ENCODE measurements around the gene AQP11.
"Not testable (repeated sequence)": the region's sequence is repeated elsewhere in the genome, so short reads cannot be mapped to it uniquely, and the experiment has no call there.

AQP11 gene

DNA sequence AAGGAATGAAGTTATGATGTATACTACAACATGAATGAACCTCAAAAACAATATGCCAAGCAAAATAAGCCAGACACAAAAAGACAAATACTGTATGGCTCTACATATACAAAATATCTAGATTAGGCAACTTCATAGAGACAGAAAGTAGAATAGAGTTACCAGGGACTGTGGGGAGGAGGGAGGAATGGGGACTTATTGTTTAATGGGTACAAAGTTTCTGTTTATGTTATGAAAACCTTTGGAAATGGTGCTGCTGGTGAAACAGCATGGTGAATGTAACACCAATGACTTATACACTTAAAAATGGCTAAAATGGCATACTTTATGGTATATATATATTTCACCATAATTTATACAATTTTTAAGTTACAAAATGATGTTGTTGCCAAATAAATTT lies 4.1 kb downstream of the AQP11 start:
- DNase-seq (ENCODE audit: low spot score): no peak

DNA sequence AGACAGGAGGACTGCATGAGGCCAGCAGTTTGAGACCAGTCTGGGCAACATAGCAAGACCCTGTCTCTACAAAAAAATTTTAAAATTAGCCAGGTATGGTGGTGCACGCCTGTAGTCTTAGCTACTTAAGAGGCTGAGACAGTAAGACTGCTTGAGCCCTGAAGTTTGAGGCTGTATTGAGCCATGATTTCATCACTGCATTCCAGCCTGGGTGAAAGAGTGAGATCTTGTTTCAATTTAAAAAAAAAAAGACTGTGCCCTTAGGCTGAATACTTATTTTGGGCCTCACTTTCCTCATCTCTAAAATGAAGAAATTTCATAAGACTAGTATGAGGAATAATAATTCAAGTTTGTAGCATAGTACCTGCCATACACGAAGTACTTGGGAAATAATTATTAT lies 6.9 kb downstream of the AQP11 start:
- DNase-seq (ENCODE audit: low spot score): no peak

DNA sequence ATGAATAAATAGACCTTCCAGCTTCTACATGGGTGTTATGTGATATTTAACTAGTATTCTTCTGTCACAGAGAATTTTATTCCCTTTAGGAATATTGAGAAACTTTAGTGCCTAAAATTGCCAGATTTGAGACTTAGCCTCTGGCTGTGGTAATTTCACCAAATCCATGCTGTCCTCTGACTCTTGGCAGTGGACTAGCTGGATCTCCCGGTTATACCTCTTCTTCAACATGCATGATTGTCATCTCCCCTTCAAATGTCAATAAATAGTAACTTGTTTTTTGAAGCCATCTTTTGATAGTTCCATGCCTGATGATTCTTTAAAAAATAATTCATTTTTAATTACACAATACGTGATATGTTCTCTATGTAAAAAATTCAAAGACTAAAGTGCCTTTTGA lies 8.4 kb downstream of the AQP11 start:
- DNase-seq (ENCODE audit: low spot score): no peak

DNA sequence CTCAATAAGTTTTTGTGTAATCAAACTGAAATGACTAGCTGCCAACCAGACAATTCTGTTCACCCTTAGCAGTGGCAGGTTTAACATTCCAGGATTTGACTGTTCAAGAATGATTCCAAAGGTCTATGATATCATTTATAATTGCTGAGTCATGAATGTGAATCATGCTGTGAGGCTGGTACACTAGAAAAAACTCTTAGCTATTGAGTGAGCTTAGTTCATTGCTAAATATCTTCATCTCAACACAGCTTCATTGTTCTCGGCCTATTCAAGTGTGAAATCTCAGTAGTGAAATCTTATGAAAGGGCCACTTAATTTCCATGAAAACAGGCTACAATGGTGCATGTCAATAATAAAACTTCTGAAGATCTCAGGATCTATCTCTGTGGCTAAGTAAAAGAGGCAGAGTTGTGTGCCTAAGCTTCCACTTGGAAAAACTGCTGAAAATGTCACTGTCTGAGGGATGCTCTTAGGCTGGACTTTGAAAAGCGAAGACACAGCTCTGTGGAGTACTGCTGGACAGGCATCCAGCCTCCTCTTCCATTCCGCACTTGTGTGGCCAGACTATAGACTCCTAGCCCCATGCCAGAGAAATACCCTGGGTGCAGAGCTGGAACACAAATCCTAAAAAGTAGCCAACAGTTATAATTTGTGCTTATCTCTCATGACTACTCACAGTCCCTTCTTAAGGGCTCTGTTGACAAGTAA lies 12.8 kb downstream of the AQP11 start:
- DNase-seq (ENCODE audit: low spot score): peak; percentile 65

DNA sequence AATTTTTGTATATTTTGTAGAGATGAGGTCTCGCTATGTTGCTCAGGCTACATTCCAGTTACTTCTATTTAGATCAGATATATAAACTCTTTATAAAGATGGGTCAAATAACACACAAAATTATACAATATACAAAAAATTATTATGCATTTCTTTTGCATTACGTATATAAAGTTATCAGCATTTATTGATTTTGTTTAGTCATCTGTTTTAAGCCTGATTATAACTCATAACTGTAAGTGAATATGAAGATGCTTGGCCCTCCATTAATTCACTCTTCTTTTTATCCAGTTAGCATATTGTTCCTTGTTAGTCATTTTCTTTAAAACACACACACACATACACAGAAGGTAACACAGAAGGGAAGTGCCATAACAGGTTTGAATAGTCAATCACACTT lies 14.5 kb downstream of the AQP11 start:
- DNase-seq (ENCODE audit: low spot score): no peak

DNA sequence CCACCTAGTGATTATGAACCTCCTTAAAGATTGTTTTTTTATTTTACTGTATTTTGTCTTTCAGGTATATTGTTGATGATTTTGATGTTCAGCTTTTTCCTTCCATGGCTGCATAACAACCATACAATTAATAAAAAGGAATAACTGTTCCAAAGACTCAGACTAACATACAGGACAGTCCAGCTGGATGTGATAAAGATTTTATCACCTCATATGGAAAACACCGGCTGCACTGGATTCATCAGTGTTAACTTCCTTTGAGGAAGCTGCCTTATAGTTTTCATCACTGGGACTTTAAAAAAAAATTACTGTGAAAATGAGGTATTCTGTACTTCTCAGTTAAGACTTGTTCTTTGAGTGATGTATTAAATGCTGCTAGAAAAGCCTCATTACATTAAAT lies 19.5 kb downstream of the AQP11 start:
- no peak for DNase-seq (ENCODE audit: low spot score)

DNA sequence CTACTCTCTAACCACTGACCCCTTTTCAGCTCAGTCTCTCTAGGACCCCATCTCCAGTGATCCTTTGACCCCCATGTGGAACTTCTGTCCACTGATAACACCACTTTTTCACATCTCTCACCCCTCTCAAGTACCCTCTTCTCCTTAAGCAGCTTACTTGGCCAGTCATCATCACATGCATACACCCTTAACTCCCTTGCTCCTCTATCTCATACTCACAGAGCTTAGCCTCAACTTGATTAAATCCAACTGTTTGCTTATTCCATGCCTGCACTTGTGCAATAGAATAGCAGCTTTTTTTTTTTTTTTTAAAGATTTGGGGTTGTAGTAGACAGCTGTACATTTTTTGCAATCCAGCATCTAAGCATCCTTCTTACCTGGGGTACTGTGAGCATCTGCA lies 22.2 kb downstream of the AQP11 start:
- no peak for DNase-seq (ENCODE audit: low spot score)

DNA sequence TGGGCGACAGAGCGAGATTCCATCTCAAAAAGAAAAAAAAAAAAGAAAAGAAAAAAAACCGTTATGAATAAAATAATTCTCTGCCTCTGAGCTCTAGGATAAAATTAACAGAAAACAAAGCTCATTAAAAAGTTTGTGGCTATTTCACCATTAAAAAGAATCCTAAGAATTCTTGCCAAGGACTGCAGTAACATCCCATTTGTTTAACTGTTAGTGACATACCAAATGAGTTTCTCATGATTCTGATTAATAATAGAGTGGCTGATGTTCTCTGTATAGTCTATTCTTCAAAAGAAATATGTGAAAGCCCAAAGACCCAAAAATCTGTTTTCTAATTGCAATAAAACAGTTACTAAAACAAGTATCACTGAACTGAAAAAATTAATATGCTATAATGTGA lies 28.1 kb downstream of the AQP11 start:
- DNase-seq (ENCODE audit: low spot score): no peak

DNA sequence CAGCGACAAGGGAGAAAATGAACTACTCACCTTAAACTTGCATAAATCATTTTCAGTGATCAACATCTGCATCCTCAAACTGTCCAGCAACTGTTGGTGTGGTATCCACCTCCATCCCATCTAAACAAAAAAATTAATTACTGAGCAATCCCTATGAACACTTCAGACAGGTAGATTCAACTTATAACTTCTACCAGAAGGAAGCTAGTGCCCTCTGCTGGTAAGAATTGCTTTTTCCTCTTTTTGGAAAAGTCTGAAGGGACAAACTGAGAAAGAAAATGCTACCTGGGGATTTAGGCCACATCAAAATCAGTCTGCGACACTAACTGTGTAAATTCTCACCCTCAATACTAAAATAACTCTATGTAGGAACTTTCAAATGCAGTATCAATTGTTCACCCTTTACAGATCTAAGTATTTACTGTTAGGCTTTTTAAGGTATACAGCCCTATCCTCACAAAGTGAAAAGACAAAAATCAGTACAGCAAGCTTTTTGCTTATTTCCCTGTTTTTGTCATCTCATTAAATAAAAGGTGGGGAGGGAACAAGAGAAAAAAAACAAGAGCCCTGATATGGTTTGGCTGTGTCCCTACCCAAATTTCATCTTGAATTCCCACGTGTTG lies 29.9 kb downstream of the AQP11 start:
- peak; percentile 30 for DNase-seq (ENCODE audit: low spot score)

DNA sequence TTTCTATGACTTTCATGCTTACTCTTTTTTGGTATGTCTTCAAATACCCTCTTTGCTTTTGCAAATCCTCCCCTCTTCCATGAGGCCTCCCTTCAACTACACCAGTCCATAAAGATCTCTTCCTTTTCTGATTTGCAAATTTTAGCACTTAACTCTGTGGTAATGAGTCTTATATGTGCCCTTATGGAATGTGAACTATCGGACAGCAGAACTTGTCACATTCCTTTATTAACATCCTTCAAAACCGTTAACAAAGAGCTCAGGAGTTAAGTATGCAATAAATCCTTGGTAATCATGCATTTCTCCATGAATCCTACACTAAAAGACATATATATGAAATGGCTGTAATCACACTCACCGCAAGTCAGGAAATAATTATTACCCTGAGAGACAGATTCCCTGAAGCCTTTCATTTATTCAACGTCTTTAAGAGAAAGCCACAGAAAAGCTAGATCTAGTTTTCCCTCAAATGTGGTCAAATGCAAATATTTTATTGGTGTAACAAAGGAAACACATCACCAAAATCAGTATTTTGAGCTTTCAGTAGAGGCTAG lies 40.5 kb downstream of the AQP11 start:
- DNase-seq (ENCODE audit: low spot score): no peak

DNA sequence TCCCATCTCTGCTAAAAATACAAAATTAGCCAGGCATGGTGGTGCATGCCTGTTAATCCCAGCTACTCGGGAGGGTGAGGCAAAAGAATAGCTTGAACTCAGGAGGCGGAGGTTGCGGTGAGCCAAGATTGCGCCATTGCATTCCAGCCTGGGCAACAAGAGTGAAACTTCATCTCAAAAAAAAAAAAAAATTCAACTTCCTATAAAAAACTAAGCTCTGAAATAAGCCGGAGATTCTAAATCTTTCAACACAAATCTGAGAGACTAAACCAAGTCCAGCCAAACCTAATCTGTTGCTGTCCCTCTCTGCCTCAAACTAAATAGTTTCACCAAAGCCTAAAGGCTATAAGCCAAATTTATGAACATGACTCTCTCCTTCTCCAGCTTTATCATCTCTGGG lies 44.2 kb downstream of the AQP11 start:
- not testable (repeated sequence) for DNase-seq (ENCODE audit: low spot score)

DNA sequence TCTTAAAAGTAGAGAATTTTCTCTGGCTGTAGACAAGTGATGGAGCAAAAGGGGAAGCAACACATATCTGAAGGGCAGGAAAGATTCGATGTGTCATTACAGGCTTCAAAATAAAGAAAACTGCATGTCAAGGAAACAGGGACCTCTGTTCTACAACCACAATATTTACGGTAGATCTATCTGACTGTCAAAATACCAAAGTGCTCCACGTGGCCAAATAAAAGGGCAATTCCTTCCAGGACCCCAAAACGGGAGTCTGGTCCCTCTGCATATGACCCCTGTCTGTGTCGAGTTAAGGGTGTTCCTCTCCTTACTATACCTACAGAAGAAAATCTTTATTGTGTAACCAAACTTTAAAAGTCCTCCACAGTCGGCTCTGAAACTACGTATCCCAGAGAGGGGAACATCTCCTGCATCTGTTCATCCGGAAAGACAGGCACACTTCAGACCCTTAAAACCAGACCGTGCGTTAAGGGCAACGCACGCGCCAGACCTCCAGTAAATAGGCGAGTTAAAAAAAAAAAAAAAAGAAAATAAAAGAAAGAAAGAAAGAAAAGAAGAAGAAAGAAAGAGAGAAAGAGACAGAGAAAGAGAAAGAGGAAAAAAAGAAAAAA lies 47.1 kb downstream of the AQP11 start:
- DNase-seq (ENCODE audit: low spot score): no peak

DNA sequence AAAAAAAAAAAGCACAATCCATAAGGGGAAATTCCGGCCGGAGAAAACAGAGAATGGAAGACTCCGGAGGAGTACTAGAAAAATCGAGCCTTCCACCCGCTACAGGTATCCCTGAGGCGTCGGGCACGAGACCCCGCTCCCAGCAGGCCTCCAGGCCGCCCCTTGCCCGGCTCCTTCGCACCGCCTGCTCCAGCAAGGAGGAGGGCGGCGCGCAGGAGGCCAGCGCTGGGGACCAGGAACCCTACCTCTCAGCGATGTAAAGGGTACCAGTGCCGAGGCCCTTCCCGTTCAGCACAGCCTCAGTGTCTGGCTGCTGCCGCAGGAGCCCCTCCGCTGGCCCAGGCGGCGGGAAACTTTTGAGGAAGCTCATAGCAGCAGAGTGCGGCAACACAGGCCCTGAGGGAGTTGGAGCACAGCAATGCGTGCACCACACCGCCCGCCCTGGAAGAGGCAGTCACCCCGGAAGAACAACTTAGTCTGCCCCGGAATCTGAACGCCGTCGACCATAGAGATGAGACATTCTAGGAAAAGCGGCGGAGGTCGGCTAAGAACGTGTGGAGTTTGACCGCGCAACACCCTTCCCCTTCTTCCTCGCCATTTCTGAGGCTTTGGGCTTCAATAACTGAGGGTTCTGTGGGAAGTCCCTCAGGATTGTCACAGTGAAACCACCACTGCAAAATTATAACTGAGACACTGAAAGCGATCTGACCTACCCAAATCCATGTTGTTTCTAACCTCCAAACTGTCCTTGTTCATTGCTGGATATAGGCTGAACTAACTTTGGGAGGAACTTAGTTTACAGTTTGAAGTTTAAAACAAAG lies 47.8 kb downstream of the AQP11 start, which contains the start of gene CLNS1A:
Gene CLNS1A (minus strand): TSS at position 450 of the 821 bp plus-strand sequence. CDS start 80 bp downstream, at position 370.
- peak; percentile 81 for DNase-seq (ENCODE audit: low spot score)

DNA sequence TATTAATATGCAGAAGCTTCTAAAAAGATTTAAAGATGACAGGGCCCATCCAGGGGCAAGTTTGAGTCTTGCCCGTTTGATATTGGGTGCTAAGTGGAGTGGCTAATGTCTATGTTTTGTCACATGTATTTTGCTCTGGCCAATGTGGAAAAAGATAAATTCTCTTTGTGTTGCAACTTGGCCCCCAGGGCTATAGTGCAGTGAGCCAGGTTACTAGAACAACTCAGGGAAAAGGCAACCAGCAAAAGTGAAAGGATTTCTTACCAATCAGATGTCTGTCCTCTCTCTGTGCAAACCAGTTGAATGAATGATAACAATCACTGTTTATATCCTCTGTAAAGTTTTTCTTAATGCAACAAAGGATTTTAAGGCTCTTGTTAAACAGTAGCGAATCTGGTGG lies 52.5 kb downstream of the AQP11 start:
- DNase-seq (ENCODE audit: low spot score): no peak

DNA sequence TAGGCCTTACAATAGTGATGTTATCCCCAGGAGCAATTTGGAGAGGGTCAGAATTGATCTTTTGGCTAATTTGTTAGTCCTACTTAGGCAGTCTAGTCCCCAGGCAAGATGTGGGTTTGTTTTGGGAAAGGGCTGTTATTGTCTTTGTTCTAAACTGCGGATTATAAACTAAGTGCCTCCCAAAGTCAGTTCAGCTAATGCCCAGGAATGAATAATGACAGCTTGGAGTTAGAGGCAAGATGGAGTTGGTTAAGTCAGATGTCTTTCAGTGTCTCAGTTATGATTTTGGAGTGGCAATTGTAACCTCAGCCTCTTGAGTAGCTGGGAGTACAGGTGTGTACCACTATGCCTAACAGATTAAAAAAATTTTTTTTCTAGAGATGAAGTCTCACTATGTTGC lies 55.1 kb downstream of the AQP11 start:
- no peak for DNase-seq (ENCODE audit: low spot score)

DNA sequence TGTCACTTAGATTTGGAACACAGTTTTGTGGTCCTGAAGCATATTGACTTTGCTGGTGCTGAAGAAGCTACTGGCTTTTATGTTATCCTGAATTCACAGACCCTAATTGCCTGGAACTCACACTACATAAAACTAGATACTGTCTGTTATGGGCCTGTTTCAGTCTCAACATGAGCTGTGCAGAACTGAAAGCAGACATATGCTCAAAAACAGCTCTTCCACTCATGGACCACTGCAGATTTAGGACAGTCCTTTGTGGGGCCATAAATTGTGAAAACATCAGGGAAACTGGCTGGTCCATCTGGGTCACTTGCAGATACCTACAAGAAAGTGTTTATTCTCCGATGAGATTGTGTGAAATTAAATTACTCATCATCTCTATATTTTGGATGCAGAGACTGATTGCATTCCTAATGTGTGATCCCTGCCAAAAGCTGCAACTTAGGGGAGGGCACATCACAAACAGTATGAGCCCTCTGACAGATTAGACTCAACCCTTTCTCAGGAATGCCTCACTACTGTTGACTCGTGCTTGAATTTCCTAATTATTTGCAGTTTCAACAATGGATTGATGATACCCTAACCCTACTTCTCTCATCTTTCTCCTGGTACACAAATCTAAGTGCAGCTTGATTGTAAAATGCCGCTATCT lies 58.0 kb downstream of the AQP11 start:
- no peak for DNase-seq (ENCODE audit: low spot score)

DNA sequence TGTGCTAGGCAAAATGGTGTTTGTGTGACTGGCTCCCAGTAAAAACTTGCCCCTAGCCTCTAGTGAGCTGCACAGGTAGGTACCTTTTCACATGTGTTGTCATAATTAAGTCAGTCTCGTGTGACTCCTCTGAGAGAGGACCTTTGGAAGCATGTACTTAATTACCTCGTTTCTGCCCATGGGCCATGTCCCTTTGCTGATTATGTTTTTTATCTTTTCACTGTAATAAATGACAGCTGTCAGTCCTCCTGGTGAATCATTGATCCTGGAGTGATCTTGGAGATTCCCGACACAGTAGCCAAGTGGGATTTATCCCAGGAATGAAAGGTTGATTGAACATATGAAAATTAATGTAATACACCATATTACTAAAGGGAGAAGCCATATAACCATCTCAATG lies 60.4 kb downstream of the AQP11 start:
- DNase-seq (ENCODE audit: low spot score): no peak

DNA sequence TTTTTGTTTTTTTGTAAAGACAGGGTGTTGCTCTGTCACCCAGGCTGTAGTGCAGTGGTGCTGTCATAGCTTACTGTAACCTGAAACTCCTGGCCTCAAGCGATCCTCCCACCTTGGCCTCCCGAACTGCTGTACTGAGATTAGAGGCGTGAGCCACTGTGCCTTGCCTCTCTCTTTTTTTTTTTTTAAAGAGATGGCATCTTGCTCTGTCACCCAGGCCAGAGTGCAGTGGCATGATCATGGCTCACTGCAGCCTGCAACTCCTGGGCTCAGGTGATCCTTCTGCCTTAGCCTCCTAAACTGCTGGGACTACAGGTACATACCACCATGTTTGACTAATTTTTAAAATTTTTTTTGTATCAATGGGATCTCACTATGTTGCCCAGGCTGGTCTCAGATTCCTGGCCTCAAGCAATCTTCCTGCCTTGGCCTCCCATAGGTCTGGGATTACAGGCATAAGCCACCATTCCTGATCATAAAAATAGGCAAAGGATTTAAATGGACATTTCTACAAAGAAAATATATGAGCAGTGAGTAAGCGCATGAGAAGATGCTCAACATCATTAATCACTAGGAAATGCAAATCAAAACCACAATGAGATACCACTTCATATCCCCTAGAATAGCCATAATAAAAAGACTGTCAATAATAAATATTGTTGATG lies 65.1 kb downstream of the AQP11 start:
- no peak for DNase-seq (ENCODE audit: low spot score)

DNA sequence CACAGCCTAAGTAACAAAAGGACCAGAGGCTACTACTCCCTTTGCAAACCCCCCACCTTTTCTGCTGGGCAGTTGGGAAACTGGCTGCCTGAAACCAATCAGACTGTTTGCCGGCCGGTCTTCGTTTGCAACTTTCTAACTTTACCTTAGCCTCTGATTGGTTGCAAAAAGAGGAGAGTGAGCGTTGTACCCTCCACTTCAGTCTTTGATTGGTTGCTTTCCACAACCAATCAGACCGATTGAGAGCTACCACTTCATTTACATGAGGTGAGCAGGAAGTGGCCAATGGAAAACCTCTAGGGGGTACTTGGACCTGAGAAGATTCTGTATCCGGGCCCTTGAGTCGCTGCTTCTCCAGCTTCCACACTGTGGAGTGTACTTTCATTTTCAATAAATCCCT lies 66.6 kb downstream of the AQP11 start:
- no peak for DNase-seq (ENCODE audit: low spot score)

DNA sequence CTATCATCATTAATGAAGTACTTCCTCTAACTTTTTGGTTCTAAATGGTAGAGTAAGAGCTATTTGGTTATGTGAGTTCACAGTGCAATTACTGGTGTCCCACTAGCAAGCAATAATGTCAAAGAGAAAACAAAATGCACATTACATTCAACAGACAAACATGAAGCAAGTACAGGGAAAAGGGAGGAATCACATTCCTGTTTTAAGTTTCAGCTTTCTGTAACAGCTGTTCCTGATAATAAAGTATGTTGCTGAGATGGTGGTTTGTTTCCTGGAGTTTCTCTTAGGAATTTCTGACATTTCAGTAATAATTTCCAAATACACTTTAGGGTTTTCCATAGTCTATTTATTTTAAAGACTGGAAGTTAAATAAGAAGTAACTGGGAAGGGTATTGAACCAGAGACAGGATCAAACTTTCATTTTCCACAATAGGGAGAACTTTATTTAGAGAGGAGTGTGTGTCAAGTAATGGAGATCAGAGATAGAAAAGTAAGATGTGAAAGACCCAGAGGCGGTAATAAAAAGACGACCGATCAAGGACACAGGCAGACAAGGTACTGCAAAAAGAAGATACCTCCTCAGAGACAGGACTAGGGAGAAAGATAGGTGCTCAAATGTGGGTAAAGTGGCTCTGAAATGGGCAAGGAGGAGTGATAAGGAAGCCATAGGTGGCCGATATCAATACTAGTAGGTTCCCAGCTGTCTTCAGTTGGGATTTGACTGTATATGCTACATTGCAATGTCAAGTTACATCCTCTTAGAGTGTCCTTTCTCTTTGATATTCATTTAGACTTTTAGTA lies 68.7 kb downstream of the AQP11 start:
- DNase-seq (ENCODE audit: low spot score): no peak
